Activated naive CD8-positive, alpha-beta T cell treated with anti-CD3 and anti-CD28 coated beads, Interleukin-2, amount 50 U/mL, for 16 hours (primary cell): Measurements from ENCODE around the gene ACAP3.
"Not testable (repeated sequence)": the region's sequence is repeated elsewhere in the genome, so short reads cannot be mapped to it uniquely, and the experiment has no call there.

Experiments used
- DNase-seq: peaks from one replicate; pipeline ENCODE4 v3.0.0-alpha.2; 2020; ENCODE audit warnings: low read depth, low spot score

The ACAP3 gene

DNA sequence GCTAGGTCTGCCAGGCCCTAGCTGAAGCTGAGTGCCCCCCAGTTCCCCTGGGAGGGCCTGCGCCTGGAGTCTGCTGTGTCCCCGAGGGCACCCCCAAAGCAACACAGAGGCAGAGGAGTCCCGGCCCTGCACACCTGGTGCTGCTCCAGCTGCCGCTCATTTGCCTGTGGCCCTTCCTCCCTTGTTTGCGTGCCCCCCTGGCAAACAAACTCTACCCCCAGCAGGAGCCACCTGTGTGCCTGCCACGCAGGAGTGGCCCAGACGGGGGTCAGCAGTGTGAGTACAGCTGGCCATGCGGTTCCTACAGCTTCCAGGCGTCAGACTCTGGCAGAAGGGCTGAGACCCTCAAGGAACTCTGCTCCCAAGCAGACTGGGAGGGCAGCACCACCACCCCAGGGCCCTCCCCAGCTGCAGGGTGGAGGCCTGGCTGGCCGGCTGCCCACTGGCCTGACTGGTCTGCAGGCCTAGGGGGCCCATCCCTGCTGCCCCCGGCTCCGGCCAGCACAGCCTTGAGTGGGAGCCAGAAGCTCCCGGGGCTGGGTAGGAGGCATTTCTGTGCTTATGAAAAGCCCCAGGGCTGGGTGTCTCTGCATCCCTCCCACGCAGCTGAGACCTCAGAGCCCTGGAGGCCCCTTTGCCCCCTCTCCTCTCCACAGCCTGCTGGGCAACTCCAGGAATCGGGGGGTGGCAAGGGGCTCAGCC, 22.8 kb upstream of the ACAP3 start:
- no peak for DNase-seq

DNA sequence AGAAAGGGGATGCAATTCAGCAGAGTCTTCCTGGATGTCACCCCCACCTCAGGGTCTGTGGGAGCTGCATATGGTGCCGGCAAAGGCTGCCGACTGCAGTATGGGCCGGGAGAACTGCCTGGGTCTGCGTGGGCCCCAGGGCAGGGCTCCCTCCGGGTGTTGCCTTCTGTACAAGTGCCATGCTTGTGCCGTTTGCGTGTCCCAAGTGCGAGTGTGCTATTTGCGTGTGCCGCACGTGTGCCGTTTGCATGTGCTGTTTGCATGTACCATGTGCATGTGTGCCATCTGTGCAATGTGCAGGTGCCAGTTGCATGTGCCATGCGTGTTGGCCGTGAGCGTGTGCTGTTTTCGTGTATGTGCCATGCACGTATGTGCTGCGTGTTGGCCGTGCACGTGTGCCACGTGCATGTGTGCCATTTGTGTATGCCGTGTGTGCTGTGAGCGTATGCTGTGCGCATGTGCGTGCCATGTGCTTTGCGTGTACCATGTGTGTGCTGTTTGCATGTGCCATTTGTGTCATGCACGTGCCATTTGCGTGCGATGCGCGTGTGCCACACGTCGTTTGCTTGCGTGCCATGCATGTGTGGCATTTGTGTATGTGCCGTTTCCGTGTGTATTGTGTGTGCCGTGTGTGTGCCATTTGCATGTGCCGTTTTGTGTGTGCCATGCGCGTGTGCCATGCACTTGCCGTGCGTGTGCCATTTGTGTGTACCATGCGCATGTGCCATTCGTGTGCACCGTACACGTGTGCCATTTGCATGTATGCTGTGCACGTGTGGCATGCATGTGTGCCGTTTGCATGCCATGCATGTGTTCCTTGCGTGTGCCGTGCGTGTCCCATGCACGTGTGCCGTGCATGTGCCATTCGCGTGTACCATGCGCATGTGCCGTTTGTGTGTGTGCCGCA, 21.8 kb upstream of the ACAP3 start:
- DNase-seq: no peak

DNA sequence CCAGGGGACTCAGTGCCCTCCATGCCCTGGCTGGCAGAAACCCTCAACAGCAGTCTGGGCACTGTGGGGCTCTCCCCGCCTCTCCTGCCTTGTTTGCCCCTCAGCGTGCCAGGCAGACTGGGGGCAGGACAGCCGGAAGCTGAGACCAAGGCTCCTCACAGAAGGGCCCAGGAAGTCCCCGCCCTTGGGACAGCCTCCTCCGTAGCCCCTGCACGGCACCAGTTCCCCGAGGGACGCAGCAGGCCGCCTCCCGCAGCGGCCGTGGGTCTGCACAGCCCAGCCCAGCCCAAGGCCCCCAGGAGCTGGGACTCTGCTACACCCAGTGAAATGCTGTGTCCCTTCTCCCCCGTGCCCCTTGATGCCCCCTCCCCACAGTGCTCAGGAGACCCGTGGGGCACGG, 20.5 kb upstream of the ACAP3 start:
- no peak for DNase-seq

DNA sequence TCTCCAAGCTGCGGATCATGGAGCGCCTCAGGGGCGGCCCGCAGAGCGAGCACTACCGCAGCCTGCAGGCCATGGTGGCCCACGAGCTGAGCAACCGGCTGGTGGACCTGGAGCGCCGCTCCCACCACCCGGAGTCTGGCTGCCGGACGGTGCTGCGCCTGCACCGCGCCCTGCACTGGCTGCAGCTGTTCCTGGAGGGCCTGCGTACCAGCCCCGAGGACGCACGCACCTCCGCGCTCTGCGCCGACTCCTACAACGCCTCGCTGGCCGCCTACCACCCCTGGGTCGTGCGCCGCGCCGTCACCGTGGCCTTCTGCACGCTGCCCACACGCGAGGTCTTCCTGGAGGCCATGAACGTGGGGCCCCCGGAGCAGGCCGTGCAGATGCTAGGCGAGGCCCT, 19.6 kb upstream of the ACAP3 start:
- DNase-seq: no peak

DNA sequence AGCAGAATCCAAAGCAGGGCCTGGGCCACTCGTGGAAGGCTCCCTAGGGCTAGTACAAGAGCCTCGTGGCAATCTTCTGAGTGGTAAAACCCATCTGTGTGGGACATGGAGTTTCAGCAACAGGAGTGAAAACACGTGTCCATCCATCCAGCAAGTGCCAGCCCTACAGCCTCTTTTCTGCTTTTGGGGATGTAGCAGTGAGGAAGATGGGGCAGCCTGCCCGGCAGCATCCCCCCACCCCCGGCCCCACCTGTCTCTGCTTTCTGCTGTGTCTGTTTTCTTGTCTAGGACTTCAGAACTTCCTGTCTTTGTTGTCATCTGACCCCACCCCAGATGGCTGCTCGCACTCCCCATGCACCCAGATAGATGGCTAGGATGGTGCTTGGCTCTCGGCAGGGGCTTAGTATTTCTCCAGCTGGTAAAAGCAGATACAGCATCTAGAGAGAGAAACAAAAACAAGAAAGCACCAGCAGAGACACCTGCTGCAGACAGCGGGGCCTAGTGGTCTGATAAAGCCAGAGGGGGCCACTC, 18.4 kb upstream of the ACAP3 start:
- no peak for DNase-seq

- DNase-seq: no peak
Measured at GRCh38 chr1:1325288-1326074, 17.8 kb upstream of the ACAP3 start.

DNA sequence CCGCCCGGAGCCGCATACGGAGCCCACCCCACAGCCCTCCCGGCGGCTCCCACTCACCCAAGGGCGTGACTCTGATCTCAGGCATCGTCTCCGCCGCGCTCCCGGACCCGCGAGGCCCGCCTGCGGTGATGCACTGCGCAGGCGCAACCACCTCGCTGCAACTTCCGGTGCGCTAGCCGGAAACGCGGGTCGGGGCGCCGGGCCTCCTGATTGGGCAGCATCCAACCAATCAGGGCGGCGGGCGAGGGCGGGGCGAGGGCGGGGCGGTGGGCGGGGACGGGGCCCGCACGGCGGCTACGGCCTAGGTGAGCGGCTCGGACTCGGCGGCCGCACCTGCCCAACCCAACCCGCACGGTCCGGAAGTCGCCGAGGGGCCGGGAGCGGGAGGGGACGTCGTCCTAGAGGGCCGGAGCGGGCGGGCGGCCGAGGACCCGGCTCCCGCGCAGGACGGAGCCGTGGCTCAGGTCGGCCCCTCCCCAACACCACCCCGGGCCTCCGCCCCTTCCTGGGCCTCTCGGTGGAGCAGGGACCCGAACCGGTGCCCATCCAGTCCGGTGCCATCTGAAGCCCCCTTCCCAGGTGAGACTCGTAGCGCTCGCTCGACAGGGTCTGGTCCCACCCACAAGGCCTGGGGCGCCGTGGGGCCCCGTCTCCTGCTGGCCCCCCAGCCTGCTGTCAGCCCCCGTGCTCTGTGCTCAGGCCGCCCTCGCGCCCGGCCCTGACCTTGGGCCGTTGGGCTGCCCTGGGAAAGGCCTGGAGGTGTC, 17.0 kb upstream of the ACAP3 start, which contains the start of the genes CPTP and INTS11:
Gene CPTP (plus strand): TSS at position 279 of the 764 bp plus-strand sequence. CDS start 2,109 bp downstream, outside the sequence.
Gene INTS11 (minus strand): TSS at position 137 of the 764 bp plus-strand sequence. CDS start 52 bp downstream, at position 85.
- peak; percentile 91 for DNase-seq

DNA sequence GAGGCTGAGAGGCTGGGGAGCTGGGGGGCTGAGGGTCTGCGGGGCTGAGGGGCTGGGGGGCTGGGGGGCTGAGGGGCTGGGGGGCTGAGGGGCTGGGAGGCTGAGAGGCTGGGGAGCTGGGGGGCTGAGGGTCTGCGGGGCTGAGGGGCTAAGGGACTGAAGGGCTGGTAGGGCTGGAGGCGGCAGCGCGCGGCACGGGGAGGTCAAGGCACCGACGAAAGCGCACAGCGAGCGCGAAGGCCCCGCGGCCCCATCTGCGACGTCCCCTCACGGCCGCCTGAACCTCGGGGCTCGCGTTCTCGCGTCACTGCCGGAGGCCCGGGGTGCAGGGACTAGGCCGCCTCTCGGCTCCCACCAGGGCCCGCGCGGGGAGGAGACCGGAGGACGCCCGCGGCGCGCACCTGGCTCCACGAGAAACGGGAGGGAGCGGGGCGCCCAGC, 16.4 kb upstream of the ACAP3 start:
- DNase-seq: no peak

DNA sequence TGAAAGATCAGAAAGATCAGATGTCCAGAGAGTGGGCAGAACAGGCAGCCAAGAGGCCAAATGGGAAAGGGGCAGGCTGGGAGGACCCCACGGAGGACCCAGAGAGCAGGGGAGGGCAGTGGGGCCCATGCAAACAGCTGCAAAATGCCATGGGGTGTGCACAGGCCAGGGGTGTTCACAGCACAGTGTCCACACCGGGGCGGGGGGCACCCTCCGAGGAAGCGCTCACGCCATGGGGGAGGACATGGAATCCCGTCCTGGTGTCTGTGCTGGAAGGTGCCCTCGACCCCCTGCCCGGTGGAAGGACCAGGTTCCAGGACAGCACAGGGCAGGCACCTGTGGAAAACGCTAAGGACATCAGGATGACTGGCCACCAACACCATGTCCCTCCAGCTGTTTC, 15.2 kb upstream of the ACAP3 start:
- no peak for DNase-seq

DNA sequence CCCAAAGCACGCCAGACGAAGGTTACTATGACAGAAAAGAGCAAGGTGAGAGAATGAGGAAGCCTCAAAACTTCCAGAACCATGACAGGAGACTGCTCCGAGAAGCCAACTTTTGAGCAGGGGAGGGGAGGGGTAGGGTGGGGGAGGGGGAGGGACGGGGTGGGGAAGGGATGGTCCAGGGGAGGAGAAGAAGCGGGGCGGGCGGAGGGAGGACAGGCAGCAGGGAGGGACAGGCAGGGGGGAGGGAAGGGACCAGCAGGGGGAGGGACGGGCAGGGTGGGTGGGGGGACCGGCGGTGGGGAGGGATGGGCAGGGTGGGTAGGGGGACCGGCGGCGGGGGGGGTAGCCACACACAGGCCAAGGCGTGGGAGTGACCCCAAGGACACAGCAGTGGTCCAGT, 14.7 kb upstream of the ACAP3 start:
- DNase-seq: no peak

DNA sequence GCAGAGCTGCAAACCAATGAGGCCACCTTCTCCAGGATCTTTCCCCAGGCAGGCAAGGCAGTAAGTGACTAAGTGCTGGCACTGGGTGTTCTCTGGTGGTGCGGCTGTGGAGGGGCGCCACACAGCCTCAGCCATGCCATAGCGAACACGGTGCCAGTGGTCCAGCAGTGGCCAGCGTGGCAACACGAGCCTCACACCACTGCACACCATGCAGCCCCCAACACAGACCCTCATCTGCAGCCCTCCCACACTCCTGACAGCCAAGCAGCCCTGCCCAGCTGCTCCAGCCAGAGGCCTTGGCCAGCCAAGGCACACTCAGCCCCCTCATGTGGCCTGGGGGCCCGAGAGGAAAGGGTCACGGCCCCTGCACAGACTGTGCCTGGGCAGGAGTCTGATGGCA, 13.7 kb upstream of the ACAP3 start:
- no peak for DNase-seq

- DNase-seq: no peak
Measured at GRCh38 chr1:1320666-1321448, 13.1 kb upstream of the ACAP3 start.

DNA sequence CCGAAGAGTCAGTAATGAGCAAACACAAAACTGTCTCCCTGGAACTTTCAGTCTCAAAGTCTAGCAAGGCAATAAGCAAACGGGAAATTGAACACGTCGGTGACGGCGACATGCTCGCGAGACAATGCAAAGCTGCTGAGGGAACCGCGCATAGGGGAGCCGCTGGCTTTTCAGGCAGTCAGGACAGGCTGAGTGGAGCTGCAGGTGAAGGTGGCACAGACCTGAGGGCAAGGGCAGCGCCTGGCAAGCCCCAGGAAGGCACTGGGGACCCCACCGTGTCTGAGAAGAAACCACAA, 11.9 kb upstream of the ACAP3 start:
- no peak for DNase-seq

DNA sequence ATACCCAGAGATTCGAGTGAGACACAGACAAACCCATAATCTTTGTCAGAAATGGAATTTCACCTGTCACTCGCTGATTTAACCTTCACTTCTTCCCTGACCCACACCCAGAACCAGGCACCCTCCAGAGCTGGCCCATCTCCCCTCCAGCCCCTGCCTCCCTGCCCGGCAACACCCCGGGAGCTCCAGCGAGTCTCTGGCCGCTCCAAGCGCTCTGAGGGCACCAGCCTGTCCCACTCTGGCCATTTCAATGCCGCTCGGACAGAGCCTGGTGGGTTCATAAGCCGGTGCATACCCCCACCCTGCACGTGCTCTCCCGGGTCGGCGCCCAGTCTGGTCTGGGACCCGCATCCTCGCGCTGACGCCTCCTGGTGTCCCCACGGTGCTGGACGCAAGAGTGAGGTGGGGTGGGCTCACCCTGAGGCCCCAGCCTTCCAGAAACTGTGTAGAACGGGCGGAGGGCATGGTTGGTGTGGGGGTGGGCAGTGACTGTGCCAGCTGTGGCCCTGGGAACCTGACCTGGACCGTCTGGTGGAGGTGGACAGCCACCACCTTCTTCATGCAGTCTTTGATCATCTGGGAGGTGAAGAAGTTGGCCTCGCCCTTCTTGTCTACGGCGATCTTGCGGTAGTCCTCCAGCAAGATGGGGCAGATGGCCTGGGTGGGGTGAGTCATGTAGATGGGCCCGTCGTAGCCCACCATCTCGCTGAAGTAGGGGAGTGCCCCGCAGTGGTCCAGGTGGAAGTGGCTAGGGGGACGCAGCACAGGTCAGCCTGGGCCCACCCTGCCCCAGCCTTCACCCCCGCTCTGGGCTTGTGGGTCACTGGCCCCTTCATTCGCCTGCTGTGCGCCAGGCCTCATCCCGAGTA, 11.3 kb upstream of the ACAP3 start:
- no peak for DNase-seq

DNA sequence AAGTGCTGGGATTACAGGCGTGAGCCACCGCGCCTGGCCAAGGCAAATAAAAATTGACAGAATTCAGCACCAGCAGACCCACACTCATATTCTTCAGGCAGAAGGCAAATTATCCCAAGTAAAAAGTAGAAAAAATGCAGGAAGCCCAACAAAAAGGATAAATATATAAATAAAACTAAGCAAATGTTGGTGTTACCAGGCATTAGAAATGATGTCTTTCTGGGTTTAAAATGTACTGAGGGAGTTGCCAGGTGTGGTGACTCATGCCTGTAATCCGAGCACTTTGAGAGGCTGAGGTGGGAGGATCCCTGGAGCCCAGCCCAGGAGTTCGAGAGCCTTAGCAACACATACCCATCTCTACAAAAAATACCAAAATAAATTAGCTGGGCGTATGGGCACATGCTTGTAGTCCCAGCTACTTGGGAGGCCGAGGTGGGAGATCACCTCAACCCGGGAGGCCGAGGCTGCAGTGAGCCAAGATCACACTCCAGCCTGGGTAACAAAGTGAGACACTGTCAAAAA, 10.5 kb upstream of the ACAP3 start:
- DNase-seq: no peak

GRCh38 chr1:1317420-1317819, 9.7 kb upstream of the ACAP3 start:
- DNase-seq: no peak

DNA sequence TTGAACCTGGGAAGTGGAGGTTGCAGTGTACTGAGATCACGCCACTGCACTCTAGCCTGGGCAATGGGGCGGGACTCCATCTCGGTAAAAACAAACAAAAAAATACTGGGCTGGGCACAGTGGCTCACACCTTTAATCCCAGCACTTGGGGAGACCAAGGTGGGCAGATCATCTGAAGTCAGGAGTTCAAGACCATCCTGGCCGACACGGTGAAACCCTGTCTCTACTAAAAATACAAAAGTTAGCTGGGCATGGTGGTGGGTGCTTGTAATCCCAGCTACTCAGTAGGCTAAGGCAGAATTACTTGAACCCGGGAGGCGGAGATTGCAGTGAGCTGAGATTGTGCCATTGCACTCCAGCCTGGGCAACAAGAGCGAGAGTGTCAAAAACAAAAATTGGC, 8.5 kb upstream of the ACAP3 start:
- DNase-seq: not testable (repeated sequence)

DNA sequence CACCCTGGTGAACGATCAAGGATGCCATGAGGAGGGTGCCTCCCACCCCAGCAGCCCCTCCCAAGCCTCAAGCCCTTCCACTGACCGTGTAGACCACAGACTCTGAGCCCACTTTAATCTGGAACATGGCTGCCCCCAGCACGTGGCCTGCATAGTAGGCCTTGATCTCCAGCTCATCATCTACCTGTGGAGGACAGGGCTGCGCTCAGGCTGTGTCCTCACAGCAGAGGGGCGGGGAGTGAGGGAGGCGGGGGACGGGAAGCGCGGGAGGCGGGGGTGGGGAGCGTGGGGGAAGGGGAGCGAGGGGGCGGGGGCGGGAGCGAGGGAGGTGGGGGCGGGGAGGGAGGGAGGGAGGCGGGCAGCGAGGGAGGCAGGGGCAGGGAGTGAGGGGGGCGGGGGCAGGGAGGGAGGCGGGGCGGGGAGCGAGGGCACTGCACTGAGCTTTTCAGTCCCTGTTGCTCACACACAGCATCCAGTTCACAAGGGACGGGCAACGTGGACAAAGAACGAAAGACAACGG, 7.8 kb upstream of the ACAP3 start:
- no peak for DNase-seq
